OCI-LY3 (cell line): ENCODE measurements around the gene ABCC8.

Experiments
- H2AFZ ChIP-seq: fragments of 200-600, 300-600 bp; shearing (Covaris generic); 2 replicates; pipeline ENCODE4 v1.6.0; 2014; ENCODE audit warnings: antibody characterized with exemption, low read depth, low read length
- H3K27ac ChIP-seq: fragments of 200-600, 300-600 bp; sonication (generic); 2 replicates; pipeline ENCODE4 v1.5.1; 2014; ENCODE audit warnings: mild to moderate bottlenecking, low read length, moderate library complexity, mixed read lengths
- H3K27me3 ChIP-seq: fragments of 200-600, 300-600 bp; sonication (generic); 2 replicates; pipeline ENCODE4 v1.6.1; 2014; ENCODE audit warnings: low read depth, low read length, mixed read lengths
- H3K36me3 ChIP-seq: fragments of 200-600, 300-600 bp; sonication (generic); replicated peaks from 2 replicates; pipeline ENCODE3; 2014; ENCODE audit warnings: low read depth, low read length, mixed read lengths
- H3K4me1 ChIP-seq: fragments of 300-600, 200-600 bp; sonication (generic); 2 replicates; pipeline ENCODE4 v1.6.1; 2014; ENCODE audit warnings: low read length, mixed read lengths
- H3K4me2 ChIP-seq: fragments of 200-600, 300-600 bp; sonication (generic); 2 replicates; pipeline ENCODE4 v1.6.1; 2014; ENCODE audit warnings: low read length, mixed read lengths
- H3K4me3 ChIP-seq: fragments of 300-600, 200-600 bp; sonication (generic); 2 replicates; pipeline ENCODE4 v1.5.1; 2014; ENCODE audit warnings: antibody characterized with exemption, mild to moderate bottlenecking, low read length, moderate library complexity
- H3K79me2 ChIP-seq: fragments of 300-600, 200-600 bp; shearing (Covaris generic); 2 replicates; pipeline ENCODE4 v1.6.1; 2014; ENCODE audit warnings: mild to moderate bottlenecking, low read length, mixed read lengths
- H3K9ac ChIP-seq: fragments of 300-600, 200-600 bp; shearing (Covaris generic); 2 replicates; pipeline ENCODE4 v1.6.0; 2014; ENCODE audit warnings: mild to moderate bottlenecking, low read length, moderate library complexity
- H3K9me3 ChIP-seq: fragments of 200-600, 300-600 bp; shearing (Covaris generic); 2 replicates; pipeline ENCODE4 v1.6.1; 2014; ENCODE audit warnings: low read length, mixed read lengths; ENCODE audit not compliant: insufficient read depth
- H4K20me1 ChIP-seq: fragments of 200-600, 300-600 bp; sonication (generic); 2 replicates; pipeline ENCODE4 v1.6.1; 2016; ENCODE audit warnings: low read length, mixed read lengths; ENCODE audit not compliant: insufficient read depth
- CTCF ChIP-seq: fragments of 200-600, 300-600 bp; sonication (generic); IDR thresholded peaks from 2 replicates; pipeline ENCODE4 v1.5.1; 2014; ENCODE audit warnings: antibody characterized with exemption, low read length, low read depth
- EZH2phosphoT487 ChIP-seq: fragments of 200-600 bp; shearing (Covaris generic); IDR thresholded peaks from 2 replicates; pipeline ENCODE4 v1.6.1; 2018; ENCODE audit warnings: antibody characterized with exemption, mixed run types, low read depth

The ABCC8 gene

GRCh38 chr11:17478070-17478469 is 1.4 kb upstream of the ABCC8 start:
- peaks cover 37% of the 10 kb centered on the region for H3K27me3 ChIP-seq
- H3K79me2 ChIP-seq, result no peaks in the 10 kb centered on the region
- H3K4me3 ChIP-seq, result no peak overlapping the region
- no peaks in the 10 kb centered on the region for H3K4me1 ChIP-seq
- no peak overlapping the region for H2AFZ ChIP-seq
- H3K9me3 ChIP-seq, result no peaks in the 10 kb centered on the region
- H4K20me1 ChIP-seq, result no peaks in the 10 kb centered on the region
- H3K9ac ChIP-seq, result no peak overlapping the region
- no peak overlapping the region for H3K27ac ChIP-seq
- no peaks in the 10 kb centered on the region for H3K36me3 ChIP-seq
- no peak for TF ChIP-seq EZH2phosphoT487
- TF ChIP-seq CTCF, result no peak
- H3K4me2 ChIP-seq, result no peak overlapping the region

GRCh38 chr11:17477361-17477760 is 716 bp upstream of the ABCC8 start:
- Histone ChIP-seq H3K9ac (no peak overlapping the region), H3K4me2 (no peak overlapping the region), H3K4me1 (no peaks in the 10 kb centered on the region), H2AFZ (no peak overlapping the region), H3K27me3 (peaks cover 44% of the 10 kb centered on the region), H3K27ac (no peak overlapping the region), H3K9me3 (no peaks in the 10 kb centered on the region), H4K20me1 (no peaks in the 10 kb centered on the region), H3K36me3 (no peaks in the 10 kb centered on the region), H3K4me3 (no peak overlapping the region), H3K79me2 (no peaks in the 10 kb centered on the region)
- TF ChIP-seq EZH2phosphoT487, result no peak
- no peak for TF ChIP-seq CTCF

- Histone ChIP-seq H3K4me1 (no peaks in the 10 kb centered on the region), H2AFZ (no peak overlapping the region), H3K9ac (no peak overlapping the region), H3K79me2 (no peaks in the 10 kb centered on the region), H3K4me3 (peak overlapping the region; percentile 83), H4K20me1 (no peaks in the 10 kb centered on the region), H3K9me3 (no peaks in the 10 kb centered on the region), H3K4me2 (peak overlapping the region; percentile 67; the same call in 1 of the 2 replicates), H3K27me3 (peaks cover 47% of the 10 kb centered on the region), H3K27ac (no peak overlapping the region), H3K36me3 (no peaks in the 10 kb centered on the region)
- TF ChIP-seq EZH2phosphoT487 (no peak), CTCF (no peak)
Measured at GRCh38 chr11:17477084-17477333, 364 bp upstream of the ABCC8 start.

DNA sequence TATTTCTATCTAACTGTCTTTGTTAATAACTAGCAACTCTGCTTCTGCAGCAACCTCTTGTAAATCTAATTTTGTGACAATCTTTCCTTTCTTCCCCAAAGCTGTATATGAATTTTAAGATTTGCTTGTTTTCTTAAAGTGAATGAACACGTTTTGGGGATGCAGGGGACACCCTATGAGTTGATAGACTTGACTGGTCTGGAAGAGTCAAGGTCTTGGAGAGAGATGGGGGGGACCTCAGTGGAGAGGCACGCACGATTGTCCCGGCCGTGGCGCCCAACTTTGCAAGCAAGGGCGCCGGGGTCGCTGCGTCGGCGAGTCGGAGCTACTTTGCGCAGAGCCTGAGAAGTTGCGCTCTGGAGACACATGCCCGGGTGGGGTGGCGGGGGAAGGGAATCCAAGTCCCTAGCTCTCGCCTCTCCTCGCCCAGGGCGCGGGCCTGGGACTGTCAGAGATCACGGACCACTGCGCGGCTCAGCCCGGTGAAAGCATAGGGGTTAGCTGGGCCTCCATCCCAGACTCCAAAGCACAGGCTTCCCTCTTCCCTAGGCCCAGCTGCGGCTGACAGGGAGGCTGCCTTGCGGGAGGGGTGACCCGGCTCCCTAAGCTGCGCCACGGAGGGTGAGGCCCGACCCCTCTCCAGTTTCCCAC is 854 bp downstream of the ABCC8 start:
- Histone ChIP-seq H3K27ac (no peak overlapping the region), H3K4me2 (peak overlapping the region; percentile 67), H3K9ac (peak overlapping the region; percentile 44), H3K27me3 (peaks cover 54% of the 10 kb centered on the region), H3K79me2 (no peaks in the 10 kb centered on the region), H4K20me1 (no peaks in the 10 kb centered on the region), H3K4me1 (no peaks in the 10 kb centered on the region), H2AFZ (no peak overlapping the region), H3K4me3 (peak overlapping the region; percentile 83), H3K36me3 (no peaks in the 10 kb centered on the region), H3K9me3 (no peaks in the 10 kb centered on the region)
- TF ChIP-seq EZH2phosphoT487 (no peak), CTCF (no peak)
